HG03432 (cell line): ENCODE measurements around the gene PLCG1.
"Not testable (repeated sequence)": the region's sequence is repeated elsewhere in the genome, so short reads cannot be mapped to it uniquely, and the experiment has no call there.

ENCODE experiments used
- ATAC-seq: cut with Tn5 transposase; IDR thresholded peaks from one replicate; pipeline ENCODE4 v1.9.1; 2021; ENCODE audit warnings: mild to moderate bottlenecking, moderate library complexity; ENCODE audit not compliant: unreplicated experiment

PLCG1 gene

GRCh38 chr20:41136680-41137613, at the start of gene PLCG1:
TSS of gene PLCG1 (plus strand) at chr20:41137543. CDS start at chr20:41137642, 99 bp downstream.
- ATAC-seq = peak; percentile 59

GRCh38 chr20:41087777-41088176, 49.6 kb upstream of the PLCG1 start:
- no peak for ATAC-seq

GRCh38 chr20:41089555-41089954, 47.8 kb upstream of the PLCG1 start:
- no peak for ATAC-seq

- no peak for ATAC-seq
Observed at GRCh38 chr20:41091927-41092326, 45.4 kb upstream of the PLCG1 start.

- no peak for ATAC-seq
Observed at GRCh38 chr20:41094353-41095055, 42.8 kb upstream of the PLCG1 start.

GRCh38 chr20:41095110-41095969, 42.0 kb upstream of the PLCG1 start:
- no peak for ATAC-seq

- no peak for ATAC-seq
Observed at GRCh38 chr20:41098703-41099250, 38.6 kb upstream of the PLCG1 start.

- ATAC-seq = no peak
Observed at GRCh38 chr20:41100001-41100480, 37.3 kb upstream of the PLCG1 start.

GRCh38 chr20:41101660-41102059, 35.7 kb upstream of the PLCG1 start:
- no peak for ATAC-seq

- no peak for ATAC-seq
Observed at GRCh38 chr20:41108531-41108930, 28.8 kb upstream of the PLCG1 start.

GRCh38 chr20:41110012-41110411, 27.3 kb upstream of the PLCG1 start:
- no peak for ATAC-seq

GRCh38 chr20:41110930-41111577, 26.3 kb upstream of the PLCG1 start:
- no peak for ATAC-seq

- ATAC-seq = no peak
Observed at GRCh38 chr20:41111578-41111951, 25.8 kb upstream of the PLCG1 start.

GRCh38 chr20:41116282-41116956, 20.9 kb upstream of the PLCG1 start:
- ATAC-seq = no peak

- not testable (repeated sequence) for ATAC-seq
Observed at GRCh38 chr20:41118159-41118558, 19.2 kb upstream of the PLCG1 start.

GRCh38 chr20:41118632-41119031, 18.7 kb upstream of the PLCG1 start:
- no peak for ATAC-seq

- no peak for ATAC-seq
Observed at GRCh38 chr20:41119614-41120561, 17.5 kb upstream of the PLCG1 start.

- ATAC-seq = no peak
Observed at GRCh38 chr20:41121399-41121798, 15.9 kb upstream of the PLCG1 start.
